GM12874 (cell line): ENCODE measurements around the gene CNBD2.

Source experiments
- CTCF ChIP-seq: IDR thresholded peaks from 2 replicates; pipeline ENCODE4 v1.5.1; 2011; ENCODE audit warnings: low read depth, mild to moderate bottlenecking, control low read depth, low read length, moderate library complexity; ENCODE audit not compliant: insufficient read depth

Gene CNBD2

GRCh38 chr20:36036688-36037087 lies 68.3 kb downstream of the CNBD2 start:
- TF ChIP-seq CTCF: no peak

- TF ChIP-seq CTCF: no peak
These were observed 72.2 kb downstream of the CNBD2 start for GRCh38 chr20:36040571-36040970.

- TF ChIP-seq CTCF: no peak
These were observed 75.1 kb downstream of the CNBD2 start for GRCh38 chr20:36043441-36043840.

GRCh38 chr20:36043892-36044515 lies 75.6 kb downstream of the CNBD2 start:
- TF ChIP-seq CTCF: no peak

- TF ChIP-seq CTCF: no peak
These were observed 77.0 kb downstream of the CNBD2 start for GRCh38 chr20:36045373-36045714.

- no peak for TF ChIP-seq CTCF
These were observed 82.3 kb downstream of the CNBD2 start for GRCh38 chr20:36050436-36051317.

- TF ChIP-seq CTCF: no peak
These were observed 83.1 kb downstream of the CNBD2 start for GRCh38 chr20:36051318-36052116.
